Fibroblast of lung (primary cell): ENCODE results near the gene PGR.

Experiments used
- CTCF ChIP-seq, 2 donors: IDR thresholded peaks in 1 of 2; conservative IDR thresholded peaks in 1 of 2; 1 replicate in 1 of 2; 2 replicates in 1 of 2; pipeline ENCODE4 v1.5.1; 2011 to 2012; ENCODE audit warnings: low read length in 2 of 2, control low read depth in 1 of 2, inconsistent platforms in 1 of 2, low read depth in 1 of 2, mild to moderate bottlenecking in 1 of 2
- EZH2 ChIP-seq: IDR thresholded peaks from 2 replicates; pipeline ENCODE4 v1.5.1; 2012; ENCODE audit warnings: low read length, control low read depth, mild to moderate bottlenecking; ENCODE audit errors: missing control alignments

GRCh38 chr11:101113540-101113939 is 16.1 kb downstream of the PGR start:
- no peak for TF ChIP-seq EZH2
- TF ChIP-seq CTCF (conservative IDR thresholded peaks at IDR 0.05 in 1 of 2, IDR thresholded peaks at IDR 0.05 in 1 of 2; ENCODE audit: low read depth in 1 of 2, low read length in 2 of 2): no peak
